H1 (cell line): ENCODE data around the gene CHPF. TPM values are rescaled to one million over a fixed set of nuclear protein-coding genes. Genes with fewer than 3 reads are reported as not detected.

Source experiments
- CTCF ChIA-PET: fragments of 300-600 bp; sonication (Branson Sonifier 250); formaldehyde crosslinking; loops from one replicate; lab custom pipeline; 2021; ENCODE audit not compliant: partially characterized antibody; lab: Charles Lee
- POLR2A ChIA-PET: fragments of 300-600 bp; sonication (Branson Sonifier 250); formaldehyde crosslinking; loops from one replicate; lab custom pipeline; 2021; ENCODE audit warnings: inconsistent platforms; ENCODE audit not compliant: partially characterized antibody; lab: Charles Lee
- DNase-seq, 2 experiments: peaks; one replicate each; pipeline versions ENCODE4 v3.0.0 to v3.0.0-alpha.2; 2010 to 2022; ENCODE audit warnings: low spot score in 2 of 2, low read depth in 1 of 2, mixed read lengths in 1 of 2
- FAIRE-seq: peaks from 2 replicates; lab custom pipeline; 2011; peaks lifted over from hg19 to GRCh38; lab: Jason Lieb, UNC
- H2AFZ ChIP-seq: 2 replicates; pipeline ENCODE4 v1.8.1; 2012; ENCODE audit warnings: low read length, inconsistent platforms
- H2AK5ac ChIP-seq: 2 replicates; pipeline ENCODE4 v1.6.1; 2013; ENCODE audit warnings: low read depth, low read length
- H2BK120ac ChIP-seq: replicated peaks from 2 replicates; pipeline ENCODE3; 2013; ENCODE audit warnings: low read depth, low read length, inconsistent platforms
- H2BK12ac ChIP-seq: 2 replicates; pipeline ENCODE4 v1.6.1; 2013; ENCODE audit warnings: low read depth, low read length
- H2BK15ac ChIP-seq: 2 replicates; pipeline ENCODE4 v1.6.1; 2013; ENCODE audit warnings: low read length
- H2BK20ac ChIP-seq: 2 replicates; pipeline ENCODE4 v1.6.1; 2013; ENCODE audit warnings: low read length
- H2BK5ac ChIP-seq: 2 replicates; pipeline ENCODE4 v1.6.1; 2013; ENCODE audit warnings: low read depth, low read length
- H3K14ac ChIP-seq: 2 replicates; pipeline ENCODE4 v1.6.1; 2013; ENCODE audit warnings: inconsistent platforms; ENCODE audit not compliant: insufficient read length
- H3K18ac ChIP-seq: 2 replicates; pipeline ENCODE4 v1.6.1; 2013; ENCODE audit warnings: low read length; ENCODE audit errors: extremely low read depth
- H3K23ac ChIP-seq: 2 replicates; pipeline ENCODE4 v1.6.1; 2013; ENCODE audit warnings: inconsistent platforms; ENCODE audit not compliant: insufficient read length
- H3K23me2 ChIP-seq: 2 replicates; pipeline ENCODE4 v1.6.1; 2013; ENCODE audit warnings: low read depth, low read length
- H3K27ac ChIP-seq: 2 replicates; pipeline ENCODE4 v1.6.1; 2011; ENCODE audit warnings: low read depth, low read length, inconsistent platforms
- H3K27me3 ChIP-seq, 4 experiments: replicated peaks in 1 of 4; 1 replicate in 1 of 4; 2 replicates in 3 of 4; pipeline versions ENCODE4 v1.6.1 to v1.8.1; 2011 to 2013; ENCODE audit warnings: low read length in 3 of 4, mild to moderate bottlenecking in 3 of 4, inconsistent platforms in 2 of 4, mixed read lengths in 2 of 4, moderate library complexity in 1 of 4; ENCODE audit not compliant: control insufficient read depth in 3 of 4, insufficient read depth in 3 of 4; ENCODE audit errors: extremely low read depth in 1 of 4
- H3K36me3 ChIP-seq, 4 experiments: 2 replicates each; pipeline versions ENCODE4 v1.6.1 to v1.8.1; 2011 to 2013; ENCODE audit warnings: mild to moderate bottlenecking in 4 of 4, low read length in 3 of 4, moderate library complexity in 2 of 4, control low read depth in 1 of 4, inconsistent platforms in 1 of 4; ENCODE audit not compliant: insufficient read depth in 4 of 4, control insufficient read depth in 2 of 4
- H3K4ac ChIP-seq: replicated peaks from 2 replicates; pipeline ENCODE3; 2013; ENCODE audit warnings: low read length, low read depth, mixed read lengths, inconsistent platforms; ENCODE audit not compliant: insufficient read length
- H3K4me1 ChIP-seq, 4 experiments: replicated peaks in 1 of 4; 1 replicate in 1 of 4; 2 replicates in 3 of 4; pipeline versions ENCODE4 v1.6.1 to v1.8.1; 2011 to 2013; ENCODE audit warnings: low read length in 3 of 4, inconsistent platforms in 2 of 4, mixed read lengths in 1 of 4; ENCODE audit not compliant: insufficient read depth in 4 of 4, control insufficient read depth in 3 of 4
- H3K4me2 ChIP-seq, 2 experiments: 2 replicates each; pipeline versions ENCODE4 v1.6.1 to v1.8.1; 2011 to 2013; ENCODE audit warnings: low read depth in 2 of 2, low read length in 2 of 2, control low read depth in 1 of 2, inconsistent platforms in 1 of 2, mild to moderate bottlenecking in 1 of 2; ENCODE audit not compliant: insufficient read depth in 1 of 2
- H3K4me3 ChIP-seq, 4 experiments: fragments of 200-600, 300-600 bp in 1 of 4; sonication (generic), shearing (Covaris generic), sonication (Bioruptor Twin) in 1 of 4; 2 replicates each; pipeline versions ENCODE4 v1.5.1 to v1.8.1; 2011 to 2016; ENCODE audit warnings: low read length in 4 of 4, low read depth in 3 of 4, control low read depth in 2 of 4, inconsistent platforms in 2 of 4, mild to moderate bottlenecking in 2 of 4, mixed read lengths in 1 of 4, moderate library complexity in 1 of 4; ENCODE audit not compliant: insufficient read depth in 2 of 4; ENCODE audit errors: extremely low read depth in 1 of 4
- H3K56ac ChIP-seq: replicated peaks from 2 replicates; pipeline ENCODE3; 2013; ENCODE audit warnings: low read depth, mild to moderate bottlenecking, mixed read lengths, low read length, inconsistent platforms; ENCODE audit not compliant: insufficient read length
- H3K79me1 ChIP-seq: 2 replicates; pipeline ENCODE4 v1.6.1; 2013; ENCODE audit warnings: low read depth, low read length, control low read depth
- H3K79me2 ChIP-seq, 2 experiments: 2 replicates each; pipeline versions ENCODE4 v1.6.1 to v1.8.1; 2012 to 2013; ENCODE audit warnings: low read length in 2 of 2, mild to moderate bottlenecking in 2 of 2, inconsistent platforms in 1 of 2; ENCODE audit not compliant: insufficient read depth in 2 of 2, control insufficient read depth in 1 of 2
- H3K9ac ChIP-seq, 4 experiments: replicated peaks in 1 of 4; 1 replicate in 1 of 4; 2 replicates in 3 of 4; pipeline versions ENCODE4 v1.6.1 to v1.8.1; 2011 to 2013; ENCODE audit warnings: low read depth in 3 of 4, low read length in 3 of 4, control low read depth in 2 of 4, mild to moderate bottlenecking in 2 of 4, moderate library complexity in 2 of 4, inconsistent platforms in 1 of 4; ENCODE audit errors: extremely low read depth in 1 of 4
- H3K9me3 ChIP-seq, 2 experiments: 2 replicates each; pipeline versions ENCODE4 v1.6.1 to v1.8.1; 2012 to 2013; ENCODE audit warnings: mild to moderate bottlenecking in 2 of 2, moderate library complexity in 2 of 2, control low read depth in 1 of 2, inconsistent platforms in 1 of 2, low read depth in 1 of 2, low read length in 1 of 2, mixed read lengths in 1 of 2; ENCODE audit not compliant: insufficient read depth in 2 of 2
- H4K20me1 ChIP-seq, 2 experiments: replicated peaks in 1 of 2; 2 replicates each; pipeline versions ENCODE3 to v1.8.1; 2011 to 2013; ENCODE audit warnings: inconsistent platforms in 2 of 2, low read length in 2 of 2, mild to moderate bottlenecking in 1 of 2; ENCODE audit not compliant: insufficient read depth in 2 of 2, control insufficient read depth in 1 of 2
- H4K5ac ChIP-seq: 2 replicates; pipeline ENCODE4 v1.6.1; 2013; ENCODE audit warnings: low read length, low read depth, mixed read lengths, inconsistent platforms; ENCODE audit not compliant: insufficient read length
- H4K8ac ChIP-seq: 2 replicates; pipeline ENCODE4 v1.8.0; 2013; ENCODE audit warnings: mild to moderate bottlenecking, moderate library complexity, low read length, inconsistent platforms; ENCODE audit not compliant: insufficient read depth; ENCODE audit errors: extremely low read depth
- H4K91ac ChIP-seq: replicated peaks from 2 replicates; pipeline ENCODE3; 2013; ENCODE audit warnings: low read length, mixed read lengths, inconsistent platforms; ENCODE audit not compliant: insufficient read length
- ASH2L ChIP-seq: fragments of 200-600, 300-600 bp; sonication (generic); IDR thresholded peaks from one replicate; pipeline ENCODE4 v1.7.1; 2017; ENCODE audit warnings: low read length
- BACH1 ChIP-seq: IDR thresholded peaks from 2 replicates; pipeline ENCODE4 v1.6.1; 2012; ENCODE audit warnings: low read length, improper control_type of control experiment
- CREB1 ChIP-seq: IDR thresholded peaks from 2 replicates; pipeline ENCODE4 v1.6.1; 2012; ENCODE audit warnings: inconsistent platforms
- JUN ChIP-seq: IDR thresholded peaks from 2 replicates; pipeline ENCODE4 v1.6.1; 2011; ENCODE audit warnings: low read depth, mild to moderate bottlenecking, improper control_type of control experiment, low read length
- KDM1A ChIP-seq: fragments of 200-600, 300-600 bp; sonication (generic); IDR thresholded peaks from 2 replicates; pipeline ENCODE4 v1.7.1; 2016; ENCODE audit warnings: mild to moderate bottlenecking, low read length, borderline replicate concordance
- KDM5A ChIP-seq: fragments of 200-600 bp; IDR thresholded peaks from 2 replicates; pipeline ENCODE4 v1.7.1; 2012; ENCODE audit warnings: mild to moderate bottlenecking, low read length, inconsistent platforms, mixed read lengths
- POLR2AphosphoS5 ChIP-seq: IDR thresholded peaks from 2 replicates; pipeline ENCODE4 v1.6.1; 2011; ENCODE audit warnings: low read depth, low read length
- RXRA ChIP-seq: IDR thresholded peaks from 2 replicates; pipeline ENCODE4 v1.6.1; 2011; ENCODE audit warnings: low read depth, mild to moderate bottlenecking, low read length, moderate library complexity; ENCODE audit not compliant: insufficient read depth
- SAP30 ChIP-seq: fragments of 300-600 bp; sonication (generic); IDR thresholded peaks from 2 replicates; pipeline ENCODE4 v1.7.1; 2012; ENCODE audit warnings: low read length, moderate library complexity, mild to moderate bottlenecking, inconsistent platforms; ENCODE audit not compliant: insufficient read depth, insufficient replicate concordance
- SRF ChIP-seq: IDR thresholded peaks from 2 replicates; pipeline ENCODE4 v1.6.1; 2011; ENCODE audit warnings: mild to moderate bottlenecking, low read depth, low read length, moderate library complexity
- TBP ChIP-seq: IDR thresholded peaks from 2 replicates; pipeline ENCODE4 v1.6.1; 2011; ENCODE audit warnings: low read depth, low read length, improper control_type of control experiment
- WGBS, 2 experiments: shearing (Covaris generic) in 1 of 2; methylation state at CpG; one replicate each; pipeline versions ENCODE4 v1.1.6 to v1.1.7; 2013 to 2015; ENCODE audit warnings: low lambda C conversion rate in 2 of 2, mixed read lengths in 2 of 2, inconsistent platforms in 1 of 2, low coverage in 1 of 2, missing lambda C conversion rate in 1 of 2; ENCODE audit not compliant: insufficient replicate concordance in 2 of 2, insufficient coverage in 1 of 2, insufficient read length in 1 of 2; ENCODE audit errors: extremely low coverage in 1 of 2, missing lambda C conversion rate in 1 of 2; 5-methylcytosine and 5-hydroxymethylcytosine counted together
- polyA plus RNA-seq, 7 experiments: library from polyadenylated mRNA; depleted of rRNA in 3 of 7; stranded (reverse) in 5 of 7; unstranded in 2 of 7; fragments of >200 nt in 5 of 7; fragments of 200-250 nt in 2 of 7; gene quantifications; 1 replicate in 5 of 7; 2 replicates in 1 of 7; 4 replicates in 1 of 7; pipeline versions ENCODE4 v1.2.1 to v1.2.3, GENCODE V29; 2011 to 2013; ENCODE audit warnings: missing spikeins in 2 of 7, mixed read lengths in 2 of 7
- total RNA-seq: library from RNA; stranded (reverse); fragmentation: NEBNext Ultra II Directional; extraction: Animal tissue kit (Norgen Biotek cat#: 25700); gene quantifications from 2 replicates; pipeline ENCODE4 v1.2.1, GENCODE V29; 2021

The CHPF gene
- total and polyA plus RNA-seq, 2 of the 8 experiments (the other 6 are each of a cell fraction or from before 2014, with no cell fraction given): 62.9 to 67.3 TPM

DNA sequence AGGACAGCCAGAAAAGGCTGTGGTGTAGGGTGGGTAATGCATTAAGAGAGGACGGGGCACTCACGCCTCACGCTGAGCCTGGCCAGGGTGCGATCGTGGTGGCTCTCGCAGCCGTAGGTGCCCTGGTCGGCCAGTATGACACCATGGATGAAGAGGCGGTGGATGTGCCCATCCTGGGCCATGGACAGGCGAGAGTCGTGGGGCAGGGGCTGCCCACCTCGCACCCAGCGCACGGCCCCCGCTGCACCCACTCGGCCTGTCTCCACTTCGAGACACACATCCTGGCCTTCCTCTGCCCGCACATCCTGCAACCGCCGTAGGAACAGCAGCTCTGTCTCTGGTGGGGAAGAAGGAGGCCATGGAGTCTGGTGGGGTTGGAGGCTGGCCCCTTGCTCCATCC is 12.3 kb upstream of the CHPF start:
- no peak overlapping the region for H3K4ac ChIP-seq
- no peak overlapping the region for H3K4me2 ChIP-seq
- no peak overlapping the region for H3K56ac ChIP-seq
- DNase-seq (no peak), FAIRE-seq (no peak)
- H3K79me2 ChIP-seq: no peaks in the 10 kb centered on the region
- no peak overlapping the region for H3K9ac ChIP-seq
- H4K91ac ChIP-seq: no peak overlapping the region
- no peak overlapping the region for H2BK15ac ChIP-seq
- H4K8ac ChIP-seq: peak overlapping the region; percentile 82; the same call in 1 of the 2 replicates
- H3K79me1 ChIP-seq: no peaks in the 10 kb centered on the region
- H3K14ac ChIP-seq: no peak overlapping the region
- no peak for TF ChIP-seq SAP30
- no peak for TF ChIP-seq KDM5A
- TF ChIP-seq BACH1: no peak
- TF ChIP-seq TBP: no peak
- TF ChIP-seq JUN: no peak
- TF ChIP-seq ASH2L: no peak
- no peak for TF ChIP-seq SRF
- TF ChIP-seq POLR2AphosphoS5: no peak
- no peak for TF ChIP-seq RXRA
- TF ChIP-seq KDM1A: no peak
- no peak for TF ChIP-seq CREB1
- no peak overlapping the region for H2AK5ac ChIP-seq
- H3K9me3 ChIP-seq: no peaks in the 10 kb centered on the region
- ChIA-PET POLR2A (interaction anchor here (0.8 to 17.5 kb wide), 4 partner anchors 12 to 41 kb away, joined by 4 to 293 read pairs (median 18); partner anchors contain the start of genes CHPF, INHA, OBSL1 and TMEM198), CTCF (interaction anchor here (0.9 to 19.7 kb wide), 7 partner anchors 11 to 152 kb away, joined by 3 to 293 read pairs (median 7); partner anchors contain the start of genes CHPF, STK11IP and TMEM198)
- H2BK5ac ChIP-seq: no peak overlapping the region
- H3K27ac ChIP-seq: no peak overlapping the region
- peaks cover 0 to 5% of the 10 kb centered on the region in 2 experiments for H4K20me1 ChIP-seq
- no peak overlapping the region for H2AFZ ChIP-seq
- H3K36me3 ChIP-seq: peaks cover 0 to 13% (median 0%) of the 10 kb centered on the region in 4 experiments; a peak in 3 of 8 replicates
- no peak overlapping the region for H4K5ac ChIP-seq
- H3K4me1 ChIP-seq: peaks cover 0 to 25% (median 14%) of the 10 kb centered on the region in 4 experiments; a peak in 6 of 7 replicates
- H2BK12ac ChIP-seq: no peak overlapping the region
- no peak overlapping the region for H2BK120ac ChIP-seq
- 96% methylated on average over 19 of the region's 20 CpGs; no CpG with 5 or more reads in 1 of the 2 experiments for WGBS, 2 experiments
- H3K27me3 ChIP-seq: peaks cover 0 to 14% (median 11%) of the 10 kb centered on the region in 4 experiments; a peak in 5 of 7 replicates
- H3K4me3 ChIP-seq: no peak overlapping the region
- no peak overlapping the region for H3K23ac ChIP-seq
- H3K23me2 ChIP-seq: peaks cover 17% of the 10 kb centered on the region; the same call in 1 of the 2 replicates
- no peak overlapping the region for H2BK20ac ChIP-seq
- H3K18ac ChIP-seq: no peak overlapping the region
